Stimulated activated CD4-positive, alpha-beta T cell treated with anti-CD3 and anti-CD28 coated beads, Interleukin-1b, Interleukin-23, amount 100 ng/mL, for 24 hours (primary cell): ENCODE measurements around the gene MUCL1.

Source experiments
- DNase-seq, 4 experiments: peaks; one replicate each; pipeline ENCODE4 v3.0.0-alpha.2; 2020; ENCODE audit warnings: low read depth in 4 of 4, low spot score in 1 of 4

MUCL1 gene

GRCh38 chr12:54891717-54892478 is 37.6 kb downstream of the MUCL1 start:
- no peak for DNase-seq
